ENCODE measurements around the gene HUNK. TPM values are rescaled to one million over a fixed set of nuclear protein-coding genes. Genes with fewer than 3 reads are reported as not detected.
A peak's percentile ranks its signal among the peaks of the same experiment; 100 is the strongest.

Gene HUNK
- total RNA-seq, 4 donors from 2014 or later = 0.12 to 1.5 (median 0.91) TPM

DNA sequence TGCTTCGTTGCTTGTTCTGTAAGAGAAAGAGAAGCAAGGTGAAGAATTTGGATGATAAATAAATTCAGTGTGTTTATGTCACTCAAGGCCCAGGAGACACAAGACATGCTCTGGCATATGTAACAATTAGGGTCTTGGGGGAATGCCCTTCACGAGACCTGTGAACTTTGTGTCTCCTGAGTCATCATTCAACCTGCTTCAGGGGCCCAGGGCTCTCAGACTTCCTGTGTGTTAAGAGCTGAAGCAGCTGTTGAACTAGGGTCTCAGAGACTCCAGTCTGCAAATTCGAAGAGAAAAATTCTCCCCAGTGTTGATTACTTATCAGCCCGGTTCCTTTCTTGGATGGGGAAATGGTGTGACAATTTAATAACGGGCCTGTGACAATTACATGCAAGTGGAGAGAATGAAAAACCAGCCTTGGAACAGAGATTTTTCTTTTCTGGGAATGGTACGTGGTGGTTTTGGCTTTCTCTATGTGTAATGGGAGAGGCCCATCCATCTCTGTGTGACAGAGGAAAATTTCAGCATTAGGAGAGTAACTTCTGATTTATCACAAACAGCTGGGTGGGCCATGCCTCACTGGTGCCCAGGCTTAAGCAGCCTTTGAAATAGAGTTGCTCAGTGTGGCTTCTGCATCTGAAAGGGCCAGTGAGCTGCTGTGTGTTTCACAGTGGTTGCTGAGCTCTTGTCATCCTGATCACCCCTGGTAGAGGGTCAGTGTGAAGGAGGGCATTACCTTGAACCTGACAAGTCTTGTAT is 22.4 kb downstream of the HUNK start:
- ATAC-seq (ENCODE audit: low FRiP score) = peak; percentile 54
- TF ChIP-seq, protein P1, sequence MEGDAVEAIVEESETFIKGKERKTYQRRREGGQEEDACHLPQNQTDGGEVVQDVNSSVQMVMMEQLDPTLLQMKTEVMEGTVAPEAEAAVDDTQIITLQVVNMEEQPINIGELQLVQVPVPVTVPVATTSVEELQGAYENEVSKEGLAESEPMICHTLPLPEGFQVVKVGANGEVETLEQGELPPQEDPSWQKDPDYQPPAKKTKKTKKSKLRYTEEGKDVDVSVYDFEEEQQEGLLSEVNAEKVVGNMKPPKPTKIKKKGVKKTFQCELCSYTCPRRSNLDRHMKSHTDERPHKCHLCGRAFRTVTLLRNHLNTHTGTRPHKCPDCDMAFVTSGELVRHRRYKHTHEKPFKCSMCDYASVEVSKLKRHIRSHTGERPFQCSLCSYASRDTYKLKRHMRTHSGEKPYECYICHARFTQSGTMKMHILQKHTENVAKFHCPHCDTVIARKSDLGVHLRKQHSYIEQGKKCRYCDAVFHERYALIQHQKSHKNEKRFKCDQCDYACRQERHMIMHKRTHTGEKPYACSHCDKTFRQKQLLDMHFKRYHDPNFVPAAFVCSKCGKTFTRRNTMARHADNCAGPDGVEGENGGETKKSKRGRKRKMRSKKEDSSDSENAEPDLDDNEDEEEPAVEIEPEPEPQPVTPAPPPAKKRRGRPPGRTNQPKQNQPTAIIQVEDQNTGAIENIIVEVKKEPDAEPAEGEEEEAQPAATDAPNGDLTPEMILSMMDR (IDR thresholded peaks at IDR 0.05) = no peak
- no peak for DNase-seq (ENCODE audit: low spot score)

DNA sequence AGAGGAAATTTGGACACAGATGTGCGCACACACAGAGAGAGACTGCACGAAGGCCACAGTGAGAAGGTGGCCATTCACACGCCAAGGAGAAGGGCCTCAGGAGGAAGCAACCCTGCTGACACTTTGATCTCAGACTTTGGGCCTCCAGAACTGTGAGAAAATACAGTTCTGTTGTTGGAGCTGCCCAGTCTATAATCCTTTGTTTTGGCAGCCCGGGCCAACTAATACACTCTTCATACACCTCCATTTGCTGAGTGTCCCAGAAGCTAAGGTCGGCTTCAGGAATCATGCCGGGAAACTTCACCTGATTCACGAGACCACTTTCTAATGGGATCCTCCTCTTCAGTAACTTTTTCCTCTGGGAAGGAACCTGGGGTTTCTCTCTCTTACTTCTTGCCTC is 23.2 kb downstream of the HUNK start:
- ATAC-seq (ENCODE audit: low FRiP score) (no peak), DNase-seq (ENCODE audit: low spot score) (no peak)
- TF ChIP-seq, protein P1 (IDR thresholded peaks at IDR 0.05) = no peak

DNA sequence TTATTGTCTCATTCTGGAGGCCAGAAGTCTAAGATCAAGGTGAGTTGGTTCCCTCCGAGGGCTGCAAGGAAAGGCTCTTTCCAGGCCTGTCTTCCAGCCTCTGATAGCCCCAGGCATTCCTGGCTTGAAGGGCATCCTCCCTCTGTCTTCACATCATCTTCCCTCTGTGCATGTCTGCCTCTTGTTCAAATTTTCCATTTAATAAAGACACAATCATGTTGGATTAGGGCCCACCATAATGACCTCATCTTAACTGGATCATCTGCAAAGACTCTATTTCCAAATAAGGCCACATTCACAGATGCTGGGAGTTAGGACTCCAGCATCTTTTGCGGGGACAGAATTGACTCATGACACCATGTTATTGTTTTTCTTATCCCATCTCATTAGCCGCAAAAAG is 24.5 kb downstream of the HUNK start:
- DNase-seq (ENCODE audit: low spot score) = no peak
- no peak for ATAC-seq (ENCODE audit: low FRiP score)

DNA sequence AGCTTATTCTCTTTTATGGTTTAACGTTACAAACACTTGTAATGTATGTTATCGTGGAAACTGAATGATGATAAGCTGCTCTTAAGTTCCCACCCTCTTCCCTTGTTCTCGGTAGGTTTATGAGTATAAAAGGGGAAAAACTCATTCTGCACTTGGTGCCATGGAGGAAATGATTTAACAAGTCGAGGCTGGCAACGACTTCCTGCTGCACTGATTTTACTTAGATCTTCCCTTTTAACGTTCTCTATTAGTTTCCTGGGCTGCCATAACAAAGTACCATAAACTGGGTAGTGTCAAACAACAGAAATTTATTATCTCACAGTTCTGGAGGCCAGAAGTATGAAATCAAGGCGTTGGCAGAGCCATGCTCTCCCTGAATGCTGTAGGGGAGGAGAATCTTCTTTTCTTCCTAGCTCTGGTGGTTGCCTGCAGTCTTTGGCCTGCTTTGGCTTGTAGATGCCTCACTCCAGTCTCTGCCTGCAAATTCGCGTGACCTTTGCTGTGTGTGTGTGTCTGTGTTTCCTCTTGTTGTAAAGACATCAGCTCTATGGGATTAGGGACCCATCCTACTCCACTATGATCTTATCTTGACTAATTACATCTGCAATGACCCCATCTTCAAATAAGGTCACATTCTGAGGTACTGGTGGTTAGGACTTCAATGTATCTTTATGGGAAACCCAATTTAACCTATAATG is 26.3 kb downstream of the HUNK start:
- TF ChIP-seq, protein P1 (IDR thresholded peaks at IDR 0.05) = no peak
- DNase-seq (ENCODE audit: low spot score) (no peak), ATAC-seq (ENCODE audit: low FRiP score) (no peak)

More for the DNA sequence above, 24.5 kb downstream of the HUNK start:
- TF ChIP-seq, protein P1 (IDR thresholded peaks at IDR 0.05) = no peak

DNA sequence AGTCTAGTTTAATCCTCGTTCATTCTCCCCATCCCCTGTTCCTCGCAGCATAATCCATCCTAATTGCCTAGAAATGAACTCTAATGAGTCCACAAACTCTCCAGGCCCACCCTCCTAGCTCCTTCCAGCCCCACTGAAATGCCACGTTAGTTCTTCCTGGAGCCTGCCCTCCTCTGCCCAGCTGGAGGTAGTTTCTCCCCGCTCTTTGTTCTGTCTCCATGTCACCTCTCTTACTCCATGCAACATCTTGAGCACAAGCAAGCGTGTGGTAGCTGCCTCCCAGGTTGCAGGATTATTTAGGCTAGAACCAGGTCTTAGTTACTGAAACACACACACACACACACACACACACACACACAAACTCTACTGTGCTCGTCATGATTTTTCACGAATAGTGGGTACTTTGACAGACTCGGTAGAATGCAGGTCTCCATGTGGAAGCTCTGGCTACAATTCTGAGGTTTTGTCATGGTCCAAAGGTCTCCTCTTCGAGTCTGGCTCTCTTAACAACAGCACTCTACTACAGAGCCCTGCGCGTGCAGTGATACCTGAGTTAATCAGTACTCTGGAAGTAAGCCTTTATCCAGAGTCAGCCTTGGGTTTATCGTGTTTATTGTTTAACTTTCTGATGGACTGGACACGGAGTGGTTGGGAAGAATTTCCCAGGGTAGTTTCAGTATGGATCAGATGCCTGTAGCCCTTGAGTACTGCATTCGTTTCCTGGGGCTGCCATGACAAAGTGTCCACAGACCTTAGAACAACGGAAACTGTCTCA is 27.5 kb downstream of the HUNK start:
- TF ChIP-seq, protein P1 (IDR thresholded peaks at IDR 0.05) = no peak
- ATAC-seq (ENCODE audit: low FRiP score) (no peak), DNase-seq (ENCODE audit: low spot score) (no peak)

DNA sequence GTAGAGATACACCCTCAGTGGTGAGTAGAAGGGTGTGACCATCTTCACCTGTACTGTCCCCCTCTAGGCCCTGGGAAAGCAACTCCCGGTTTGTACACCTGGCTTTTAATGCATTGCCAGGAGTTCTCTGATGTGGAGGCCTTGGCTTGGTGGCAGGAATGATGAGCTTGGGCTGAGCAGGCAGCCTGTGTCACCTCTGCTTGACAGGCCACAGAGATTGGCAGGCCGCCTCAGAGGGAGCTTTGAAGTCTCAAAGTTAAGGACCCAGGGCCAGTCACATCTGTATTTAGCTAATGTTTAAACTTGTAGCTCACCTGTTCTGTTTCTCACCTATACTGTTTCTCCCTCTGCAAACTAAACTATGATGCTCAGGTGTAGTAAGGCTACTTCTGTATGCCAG is 28.5 kb downstream of the HUNK start:
- DNase-seq (ENCODE audit: low spot score) = no peak
- ATAC-seq (ENCODE audit: low FRiP score) = no peak

More for the DNA sequence above, 28.5 kb downstream of the HUNK start:
- TF ChIP-seq, protein P1 (IDR thresholded peaks at IDR 0.05) = no peak
